ENCODE measurements around the gene MEF2C. TPM values are rescaled to one million over a fixed set of nuclear protein-coding genes. Genes with fewer than 3 reads are reported as not detected.

Gene MEF2C
- total RNA-seq, 1 donor from 2014 or later = 20.5 TPM

GRCh38 chr5:88780736-88781135 lies 102.2 kb downstream of the MEF2C start:
- Histone ChIP-seq H3K4me3 (ENCODE audit: insufficient read depth, low read depth, low read length) (no peak overlapping the region), H3K9ac (ENCODE audit: low read length) (no peak overlapping the region), H3K27ac (ENCODE audit: low read depth, low read length) (no peak overlapping the region), H3K9me3 (ENCODE audit: insufficient read depth, low read depth, low read length) (no peaks in the 10 kb centered on the region), H3K79me2 (ENCODE audit: insufficient read depth, low read length) (no peaks in the 10 kb centered on the region), H3K36me3 (ENCODE audit: insufficient read depth, low read length) (no peaks in the 10 kb centered on the region), H3K4me2 (ENCODE audit: low read length) (no peak overlapping the region), H3K4me1 (ENCODE audit: insufficient read depth, low read length) (peaks cover 14% of the 10 kb centered on the region), H2AFZ (ENCODE audit: low read depth, low read length) (no peak overlapping the region), H4K20me1 (ENCODE audit: insufficient read depth, low read length) (no peaks in the 10 kb centered on the region), H3K27me3 (ENCODE audit: insufficient read depth, low read length) (no peaks in the 10 kb centered on the region)
- TF ChIP-seq CTCF (IDR thresholded peaks at IDR 0.05; ENCODE audit: insufficient read depth, low read depth, low read length) = no peak
- TF ChIP-seq EZH2 (IDR thresholded peaks at IDR 0.05; ENCODE audit: insufficient read depth, low read length) = no peak
- FAIRE-seq (no peak), DNase-seq (ENCODE audit: low read depth) (no peak)
- no peak overlapping the region for H3K4me3 Mint-ChIP-seq (ENCODE audit: unreplicated experiment)
- no peak overlapping the region for H3K27ac Mint-ChIP-seq (ENCODE audit: unreplicated experiment)
- peaks cover 22% of the 10 kb centered on the region for H3K4me1 Mint-ChIP-seq (ENCODE audit: low read depth, unreplicated experiment)
- no peaks in the 10 kb centered on the region for H3K9me3 Mint-ChIP-seq (ENCODE audit: unreplicated experiment)
- no peaks in the 10 kb centered on the region for H3K36me3 Mint-ChIP-seq (ENCODE audit: low read depth, unreplicated experiment)
- no peaks in the 10 kb centered on the region for H3K27me3 Mint-ChIP-seq (ENCODE audit: low read depth, unreplicated experiment)

- H2AFZ ChIP-seq (ENCODE audit: low read depth, low read length) = no peak overlapping the region
- peak overlapping the region; percentile 6 for H3K4me2 ChIP-seq (ENCODE audit: low read length)
- H3K27ac ChIP-seq (ENCODE audit: low read depth, low read length) = no peak overlapping the region
- H3K27me3 Mint-ChIP-seq (ENCODE audit: low read depth, unreplicated experiment) = no peaks in the 10 kb centered on the region
- H3K4me1 Mint-ChIP-seq (ENCODE audit: low read depth, unreplicated experiment) = peaks cover 14% of the 10 kb centered on the region
- peak overlapping the region; percentile 73 for H3K27ac Mint-ChIP-seq (ENCODE audit: unreplicated experiment)
- no peaks in the 10 kb centered on the region for H3K9me3 Mint-ChIP-seq (ENCODE audit: unreplicated experiment)
- peak; percentile 10 for DNase-seq (ENCODE audit: low read depth)
- H3K9me3 ChIP-seq (ENCODE audit: insufficient read depth, low read depth, low read length) = no peaks in the 10 kb centered on the region
- no peaks in the 10 kb centered on the region for H3K27me3 ChIP-seq (ENCODE audit: insufficient read depth, low read length)
- peaks cover 6% of the 10 kb centered on the region for H3K4me1 ChIP-seq (ENCODE audit: insufficient read depth, low read length)
- H3K9ac ChIP-seq (ENCODE audit: low read length) = no peak overlapping the region
- peaks cover 5% of the 10 kb centered on the region for H3K36me3 Mint-ChIP-seq (ENCODE audit: low read depth, unreplicated experiment)
- no peaks in the 10 kb centered on the region for H3K36me3 ChIP-seq (ENCODE audit: insufficient read depth, low read length)
- TF ChIP-seq EZH2 (IDR thresholded peaks at IDR 0.05; ENCODE audit: insufficient read depth, low read length) = no peak
- TF ChIP-seq CTCF (IDR thresholded peaks at IDR 0.05; ENCODE audit: insufficient read depth, low read depth, low read length) = no peak
- H4K20me1 ChIP-seq (ENCODE audit: insufficient read depth, low read length) = no peaks in the 10 kb centered on the region
- H3K4me3 ChIP-seq (ENCODE audit: insufficient read depth, low read depth, low read length) = no peak overlapping the region
- no peaks in the 10 kb centered on the region for H3K79me2 ChIP-seq (ENCODE audit: insufficient read depth, low read length)
- no peak for FAIRE-seq
- H3K4me3 Mint-ChIP-seq (ENCODE audit: unreplicated experiment) = no peak overlapping the region
These were observed 104.2 kb downstream of the MEF2C start for GRCh38 chr5:88778736-88779135.

- H3K79me2 ChIP-seq (ENCODE audit: insufficient read depth, low read length) = no peaks in the 10 kb centered on the region
- H3K27ac Mint-ChIP-seq (ENCODE audit: unreplicated experiment) = no peak overlapping the region
- H3K9ac ChIP-seq (ENCODE audit: low read length) = no peak overlapping the region
- no peak for DNase-seq (ENCODE audit: low read depth)
- H3K9me3 ChIP-seq (ENCODE audit: insufficient read depth, low read depth, low read length) = no peaks in the 10 kb centered on the region
- H3K27me3 Mint-ChIP-seq (ENCODE audit: low read depth, unreplicated experiment) = no peaks in the 10 kb centered on the region
- H3K27ac ChIP-seq (ENCODE audit: low read depth, low read length) = no peak overlapping the region
- no peaks in the 10 kb centered on the region for H3K9me3 Mint-ChIP-seq (ENCODE audit: unreplicated experiment)
- no peak for FAIRE-seq
- no peak overlapping the region for H3K4me2 ChIP-seq (ENCODE audit: low read length)
- peaks cover 6% of the 10 kb centered on the region for H3K4me1 ChIP-seq (ENCODE audit: insufficient read depth, low read length)
- peaks cover 14% of the 10 kb centered on the region for H3K4me1 Mint-ChIP-seq (ENCODE audit: low read depth, unreplicated experiment)
- no peak overlapping the region for H3K4me3 Mint-ChIP-seq (ENCODE audit: unreplicated experiment)
- no peak overlapping the region for H3K4me3 ChIP-seq (ENCODE audit: insufficient read depth, low read depth, low read length)
- no peak overlapping the region for H2AFZ ChIP-seq (ENCODE audit: low read depth, low read length)
- H4K20me1 ChIP-seq (ENCODE audit: insufficient read depth, low read length) = no peaks in the 10 kb centered on the region
- H3K36me3 Mint-ChIP-seq (ENCODE audit: low read depth, unreplicated experiment) = peaks cover 12% of the 10 kb centered on the region
- H3K36me3 ChIP-seq (ENCODE audit: insufficient read depth, low read length) = no peaks in the 10 kb centered on the region
- TF ChIP-seq CTCF (IDR thresholded peaks at IDR 0.05; ENCODE audit: insufficient read depth, low read depth, low read length) (no peak), EZH2 (IDR thresholded peaks at IDR 0.05; ENCODE audit: insufficient read depth, low read length) (no peak)
- no peaks in the 10 kb centered on the region for H3K27me3 ChIP-seq (ENCODE audit: insufficient read depth, low read length)
These were observed 106.3 kb downstream of the MEF2C start for GRCh38 chr5:88776692-88777091.
